ENCODE data around the gene VPS8.

- TF ChIP-seq, protein P1, sequence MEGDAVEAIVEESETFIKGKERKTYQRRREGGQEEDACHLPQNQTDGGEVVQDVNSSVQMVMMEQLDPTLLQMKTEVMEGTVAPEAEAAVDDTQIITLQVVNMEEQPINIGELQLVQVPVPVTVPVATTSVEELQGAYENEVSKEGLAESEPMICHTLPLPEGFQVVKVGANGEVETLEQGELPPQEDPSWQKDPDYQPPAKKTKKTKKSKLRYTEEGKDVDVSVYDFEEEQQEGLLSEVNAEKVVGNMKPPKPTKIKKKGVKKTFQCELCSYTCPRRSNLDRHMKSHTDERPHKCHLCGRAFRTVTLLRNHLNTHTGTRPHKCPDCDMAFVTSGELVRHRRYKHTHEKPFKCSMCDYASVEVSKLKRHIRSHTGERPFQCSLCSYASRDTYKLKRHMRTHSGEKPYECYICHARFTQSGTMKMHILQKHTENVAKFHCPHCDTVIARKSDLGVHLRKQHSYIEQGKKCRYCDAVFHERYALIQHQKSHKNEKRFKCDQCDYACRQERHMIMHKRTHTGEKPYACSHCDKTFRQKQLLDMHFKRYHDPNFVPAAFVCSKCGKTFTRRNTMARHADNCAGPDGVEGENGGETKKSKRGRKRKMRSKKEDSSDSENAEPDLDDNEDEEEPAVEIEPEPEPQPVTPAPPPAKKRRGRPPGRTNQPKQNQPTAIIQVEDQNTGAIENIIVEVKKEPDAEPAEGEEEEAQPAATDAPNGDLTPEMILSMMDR (IDR thresholded peaks at IDR 0.05; ENCODE audit: low read length), result no peak
- no peak for TF ChIP-seq EZH2 (IDR thresholded peaks at IDR 0.05; ENCODE audit: borderline replicate concordance, low read length)
Measured at GRCh38 chr3:184766555-184767261, 45.3 kb upstream of the VPS8 start.

All from OCI-LY1 (cell line).